Heart left ventricle (tissue), 16 donors: Measurements from ENCODE around the gene PTPRK. TPM values are rescaled to one million over a fixed set of nuclear protein-coding genes. Genes with fewer than 3 reads are reported as not detected.

ENCODE experiments used
- ATAC-seq, 4 donors: fragments of 200-7000 bp; cut with Tn5 transposase; one replicate each; pipeline ENCODE4 v1.9.1; 2020 to 2022; ENCODE audit warnings: moderate library complexity in 4 of 4, mild to moderate bottlenecking in 3 of 4, moderate number of reproducible peaks in 1 of 4
- DNase-seq, 5 donors: peaks; one replicate each; pipeline ENCODE4 v3.0.0-alpha.2; 2020
- H3K27ac ChIP-seq, 12 donors: fragments of 200-600 bp; sonication (generic) in 4 of 12; one replicate each; pipeline versions ENCODE4 v1.5.0 to v1.8.0; 2016 to 2022; ENCODE audit warnings: mild to moderate bottlenecking in 2 of 12
- H3K27me3 ChIP-seq, 9 donors: fragments of 200-600 bp; sonication (generic) in 2 of 9; one replicate each; pipeline versions ENCODE4 v1.5.1 to v1.8.0; 2016 to 2022; ENCODE audit warnings: mild to moderate bottlenecking in 3 of 9
- H3K36me3 ChIP-seq, 9 donors: fragments of 200-600 bp; sonication (generic) in 2 of 9; one replicate each; pipeline versions ENCODE4 v1.5.0 to v1.8.0; 2018 to 2022; ENCODE audit warnings: mild to moderate bottlenecking in 2 of 9
- H3K4me1 ChIP-seq, 12 donors: fragments of 200-600 bp; sonication (generic) in 4 of 12; one replicate each; pipeline versions ENCODE4 v1.5.0 to v1.8.0; 2016 to 2022; ENCODE audit warnings: mild to moderate bottlenecking in 3 of 12
- H3K4me3 ChIP-seq, 12 donors: fragments of 200-600 bp; sonication (generic) in 4 of 12; one replicate each; pipeline versions ENCODE4 v1.5.0 to v1.8.0; 2017 to 2022; ENCODE audit warnings: mild to moderate bottlenecking in 9 of 12, moderate library complexity in 4 of 12
- H3K9me3 ChIP-seq, 12 donors: fragments of 200-600 bp; sonication (generic) in 4 of 12; one replicate each; pipeline versions ENCODE4 v1.5.0 to v1.8.0; 2016 to 2022; ENCODE audit warnings: mild to moderate bottlenecking in 1 of 12
- POLR2A ChIP-seq, 2 donors: fragments of 450-650 bp; IDR thresholded peaks; one replicate each; pipeline ENCODE4 v1.6.1; 2017; ENCODE audit warnings: antibody characterized with exemption in 2 of 2, mild to moderate bottlenecking in 2 of 2, moderate library complexity in 2 of 2
- WGBS, 4 donors: extraction: QIAGEN DNeasy Blood & Tissue Kit in 2 of 4; methylation state at CpG; one replicate each; pipeline versions ENCODE4 v1.1.5 to v1.1.7; 2013 to 2018; 5-methylcytosine and 5-hydroxymethylcytosine counted together
- intact Hi-C, 10 donors: fragments of 100-400 bp; cut with DNase I; formaldehyde crosslinking; loops; one replicate each; pipeline versions ENCODE4 v1.11.1 to v1.14.2; 2022
- polyA plus RNA-seq, 2 donors: library from polyadenylated mRNA; stranded (reverse); fragments of 200-250 nt; gene quantifications; one replicate each; pipeline ENCODE4 v1.2.3, GENCODE V29; 2013
- total RNA-seq, 9 donors: library from RNA; depleted of rRNA in 2 of 9; stranded (reverse); fragments of >200 nt in 2 of 9; fragmentation: NEBNext Ultra II Directional in 3 of 9; extraction: Animal tissue kit (Norgen Biotek cat#: 25700) in 3 of 9; gene quantifications; one replicate each; pipeline versions ENCODE4 v1.1.0 to v1.2.4, GENCODE V29; 2016 to 2023
- TF ChIP-seq, protein P1 (sequence below), 12 donors: fragments of 200-600 bp; sonication (generic) in 4 of 12; IDR thresholded peaks; one replicate each; pipeline versions ENCODE4 v1.5.0 to v1.8.0; 2018 to 2022; ENCODE audit warnings: antibody characterized with exemption in 12 of 12, mild to moderate bottlenecking in 5 of 12
- donor health status: ischemic (EF 13 %, LVEDD 7.1; RV severe dilation, severe dysfunction).
- donor health status: healthy with polysubstance abuse.
- donor health status: DM: no; HTN: yes; CAD: no.
- donor health status: DM: no; HTN: no; CAD: no.
- donor health status: ischemic (EF 25% LVEDD 6.9; RV normal size, moderate dysfunction).
- donor health status: ischemic (EF 25% LVEDD 5.7; RV mildly dilated, moderate dysfunction).
- donor health status: healthy.
- donor health status: DM: yes; HTN: yes; CAD: no.
- donor health status: ischemic (EF 35%, LVEDD 5.7; RV mildly dilated, moderate dysfunction).
- donor health status: nonischemic (EF 11% LVEDD 7.7; RV severe dilation, severe dysfunction).
- donor health status: DM: yes; HTN: yes; CAD: no.
- donor health status: PGD.
- donor health status: ischemic (EF 29% LVEDD 5.4; RV normal size, mild dysfunction).
- donor health status: nonischemic (EF 23%, LVEDD 6.1; RV moderate dilation, normal function).

The PTPRK gene
- total and polyA plus RNA-seq, 11 donors: 5.4 to 50.8 (median 38.5) TPM

DNA sequence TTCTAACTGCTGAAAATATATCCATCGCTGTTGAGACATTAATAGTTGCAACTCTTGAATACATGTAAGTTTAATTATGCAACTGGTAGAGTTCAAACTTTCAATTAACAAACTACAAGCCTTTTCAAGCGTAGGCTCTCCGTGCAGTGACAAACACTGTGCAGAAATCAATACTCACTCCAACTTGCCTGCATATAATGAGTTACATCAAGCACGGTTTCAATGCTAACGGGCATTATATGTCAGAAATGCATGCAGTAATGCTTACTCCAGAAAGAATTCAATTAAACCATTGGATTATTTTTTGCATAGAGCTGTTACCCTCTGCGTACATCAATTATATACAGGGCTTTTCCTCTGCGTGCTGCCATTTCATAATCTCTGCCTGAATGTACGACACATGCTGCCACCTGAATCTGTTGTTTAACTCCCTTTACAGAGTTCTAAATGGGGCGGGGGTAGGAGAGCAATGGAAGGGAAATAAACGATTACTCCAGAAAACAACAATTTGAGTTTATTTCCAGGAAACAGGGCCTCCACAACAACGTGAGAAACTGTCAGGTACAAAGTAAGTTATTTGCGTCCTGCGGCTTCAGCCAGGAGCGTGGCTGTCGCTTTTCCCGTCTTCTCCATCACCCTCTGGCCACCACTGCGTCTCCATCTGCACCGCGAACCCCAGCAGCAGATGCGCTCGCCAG, 1.8 kb downstream of the PTPRK start:
- no peak for ATAC-seq
- intact Hi-C loops: loop anchor here in 7 of 10 donors (2.0 to 10.0 kb wide), 10 partner anchors 24 to 454 kb away; no protein-coding TSS in a partner anchor
- no peak for TF ChIP-seq POLR2A (IDR thresholded peaks at IDR 0.05)
- Histone ChIP-seq H3K27me3 (peaks cover 0 to 48% (median 0%) of the 10 kb centered on the region in 9 donors), H3K27ac (peak overlapping the region in 10 of 12 donors; percentile 87 to 98 (median 95)), H3K4me3 (peak overlapping the region; percentile 60 to 91 (median 87)), H3K9me3 (no peaks in the 10 kb centered on the region), H3K36me3 (no peaks in the 10 kb centered on the region), H3K4me1 (peaks cover 0 to 49% (median 31%) of the 10 kb centered on the region in 12 donors)
- WGBS, 4 donors: 13 to 18% (median 15%) methylated on average over 21 of the region's 21 CpGs
- DNase-seq: peak in 1 of 5 donors; percentile 67

- DNase-seq (no peak), ATAC-seq (no peak)
- peak overlapping the region in 5 of 12 donors; percentile 2 to 91 (median 71) for H3K4me3 ChIP-seq
- WGBS, 4 donors: 87 to 95% (median 92%) methylated on average over 2 of the region's 2 CpGs
- peaks cover 0 to 41% (median 0%) of the 10 kb centered on the region in 9 donors for H3K27me3 ChIP-seq
- intact Hi-C loops: loop anchor here in 7 of 10 donors (5.0 to 10.0 kb wide), 8 partner anchors 92 to 452 kb away; no protein-coding TSS in a partner anchor
- no peaks in the 10 kb centered on the region for H3K9me3 ChIP-seq
- peak overlapping the region in 1 of 12 donors; percentile 32 for H3K27ac ChIP-seq
- no peak for TF ChIP-seq POLR2A (IDR thresholded peaks at IDR 0.05)
- TF ChIP-seq, protein P1, sequence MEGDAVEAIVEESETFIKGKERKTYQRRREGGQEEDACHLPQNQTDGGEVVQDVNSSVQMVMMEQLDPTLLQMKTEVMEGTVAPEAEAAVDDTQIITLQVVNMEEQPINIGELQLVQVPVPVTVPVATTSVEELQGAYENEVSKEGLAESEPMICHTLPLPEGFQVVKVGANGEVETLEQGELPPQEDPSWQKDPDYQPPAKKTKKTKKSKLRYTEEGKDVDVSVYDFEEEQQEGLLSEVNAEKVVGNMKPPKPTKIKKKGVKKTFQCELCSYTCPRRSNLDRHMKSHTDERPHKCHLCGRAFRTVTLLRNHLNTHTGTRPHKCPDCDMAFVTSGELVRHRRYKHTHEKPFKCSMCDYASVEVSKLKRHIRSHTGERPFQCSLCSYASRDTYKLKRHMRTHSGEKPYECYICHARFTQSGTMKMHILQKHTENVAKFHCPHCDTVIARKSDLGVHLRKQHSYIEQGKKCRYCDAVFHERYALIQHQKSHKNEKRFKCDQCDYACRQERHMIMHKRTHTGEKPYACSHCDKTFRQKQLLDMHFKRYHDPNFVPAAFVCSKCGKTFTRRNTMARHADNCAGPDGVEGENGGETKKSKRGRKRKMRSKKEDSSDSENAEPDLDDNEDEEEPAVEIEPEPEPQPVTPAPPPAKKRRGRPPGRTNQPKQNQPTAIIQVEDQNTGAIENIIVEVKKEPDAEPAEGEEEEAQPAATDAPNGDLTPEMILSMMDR (IDR thresholded peaks at IDR 0.05): no peak
- no peaks in the 10 kb centered on the region for H3K36me3 ChIP-seq
- peaks cover 0 to 58% (median 31%) of the 10 kb centered on the region in 12 donors for H3K4me1 ChIP-seq
These were observed 3.3 kb downstream of the PTPRK start for GRCh38 chr6:128517124-128517523.

DNA sequence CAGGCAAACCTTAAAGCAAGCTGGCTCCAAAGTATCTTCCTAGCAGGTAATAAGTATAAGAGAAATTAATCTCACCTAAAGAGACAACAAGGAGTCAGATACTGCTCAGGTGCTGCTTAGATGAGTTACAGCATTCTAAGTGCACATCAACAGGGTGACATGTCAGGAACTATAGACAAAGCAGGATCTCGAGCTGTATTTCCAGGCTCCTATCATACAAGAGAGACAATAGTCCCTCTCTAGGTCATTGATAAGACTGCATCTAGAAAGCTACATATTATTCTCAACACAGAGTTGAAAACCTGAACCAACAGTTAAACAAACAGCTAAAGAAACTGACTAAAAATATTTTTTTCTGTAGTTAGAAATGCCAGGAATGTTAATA, 3.9 kb downstream of the PTPRK start:
- Histone ChIP-seq H3K27me3 (peaks cover 0 to 34% (median 0%) of the 10 kb centered on the region in 9 donors), H3K4me3 (peak overlapping the region in 3 of 12 donors; percentile 11 to 14 (median 12)), H3K4me1 (peaks cover 0 to 58% (median 32%) of the 10 kb centered on the region in 12 donors), H3K27ac (peak overlapping the region in 8 of 12 donors; percentile 5 to 54 (median 20)), H3K36me3 (no peaks in the 10 kb centered on the region), H3K9me3 (no peaks in the 10 kb centered on the region)
- DNase-seq (no peak), ATAC-seq (no peak)
- intact Hi-C loops: loop anchor here in 7 of 10 donors (5.0 to 10.0 kb wide), 8 partner anchors 92 to 452 kb away; no protein-coding TSS in a partner anchor
- WGBS, 4 donors: 11 to 25% (median 19%) methylated on average over 1 of the region's 1 CpG
- TF ChIP-seq, protein P1 (IDR thresholded peaks at IDR 0.05): peak in 11 of 12 donors; percentile 14 to 51 (median 26)
- no peak for TF ChIP-seq POLR2A (IDR thresholded peaks at IDR 0.05)

DNA sequence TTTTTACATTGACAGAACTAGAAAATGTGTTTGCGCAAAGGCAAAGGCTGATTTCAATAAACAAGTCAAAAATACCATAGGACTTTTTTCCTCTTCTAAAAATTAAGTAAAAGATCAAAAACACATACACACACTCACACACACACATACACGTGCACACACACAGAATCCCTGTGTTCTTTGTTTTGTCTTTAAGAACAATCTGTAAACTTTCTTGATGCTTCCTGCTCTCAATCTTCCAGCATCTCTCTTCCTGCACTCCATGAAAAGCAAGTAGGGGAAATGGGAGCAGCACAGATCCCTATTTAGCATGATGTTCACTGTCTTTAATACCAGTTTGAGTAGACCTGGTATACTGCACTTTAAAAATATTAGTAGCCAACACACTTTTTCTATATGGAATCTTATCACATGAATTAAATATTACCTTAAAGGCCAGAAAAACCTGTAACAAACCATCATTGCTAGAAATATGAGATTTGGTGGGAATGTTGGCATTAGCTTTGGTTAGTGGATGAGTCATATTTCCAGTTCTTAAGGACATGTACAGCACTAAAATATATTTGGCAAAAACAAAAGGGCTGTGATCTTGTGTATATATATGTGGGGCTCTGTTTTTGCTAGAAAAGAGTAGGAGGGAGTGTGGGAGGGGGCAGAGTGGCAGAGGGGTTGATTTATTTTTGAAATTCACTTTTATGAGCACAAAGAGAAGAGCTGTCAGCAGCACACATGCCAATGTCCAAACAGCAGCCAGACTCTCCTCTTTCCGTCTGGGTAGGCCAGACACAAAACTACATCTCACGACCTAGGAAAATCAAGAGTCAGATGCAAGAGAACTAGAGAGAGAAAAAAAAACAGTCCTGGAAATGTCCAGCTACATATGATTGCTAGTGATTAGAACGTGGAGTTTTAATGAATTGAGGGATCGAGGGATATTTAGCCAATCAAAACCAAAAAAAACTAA, 4.6 kb downstream of the PTPRK start:
- H3K27ac ChIP-seq: peak overlapping the region in 8 of 12 donors; percentile 5 to 54 (median 20)
- DNase-seq (no peak), ATAC-seq (no peak)
- H3K36me3 ChIP-seq: no peaks in the 10 kb centered on the region
- H3K4me1 ChIP-seq: peaks cover 0 to 59% (median 29%) of the 10 kb centered on the region in 12 donors
- no peaks in the 10 kb centered on the region for H3K9me3 ChIP-seq
- intact Hi-C loops: loop anchor here in 7 of 10 donors (5.0 to 10.0 kb wide), 8 partner anchors 91 to 451 kb away; no protein-coding TSS in a partner anchor
- WGBS, 4 donors: 55 to 62% (median 58%) methylated on average over 6 of the region's 6 CpGs
- H3K4me3 ChIP-seq: peak overlapping the region in 3 of 12 donors; percentile 11 to 14 (median 12)
- no peak for TF ChIP-seq POLR2A (IDR thresholded peaks at IDR 0.05)
- TF ChIP-seq, protein P1 (IDR thresholded peaks at IDR 0.05): no peak
- H3K27me3 ChIP-seq: peaks cover 0 to 28% (median 0%) of the 10 kb centered on the region in 9 donors
